ENCODE results near the gene CCDC85C. TPM values are rescaled to one million over a fixed set of nuclear protein-coding genes. Genes with fewer than 3 reads are reported as not detected.

Gene CCDC85C
- total RNA-seq, 1 experiment from 2014 or later, result 35.8 TPM

- TF ChIP-seq ARID4B (CRISPR knock-in tag; IDR thresholded peaks at IDR 0.05; ENCODE audit: borderline replicate concordance), result no peak
- TF ChIP-seq SMAD4 (CRISPR knock-in tag; IDR thresholded peaks at IDR 0.05), result no peak
- TF ChIP-seq NR3C1 (CRISPR knock-in tag; conservative IDR thresholded peaks at IDR 0.05; ENCODE audit: low read depth), result no peak
- no peak for TF ChIP-seq RORB (CRISPR knock-in tag; IDR thresholded peaks at IDR 0.05)
Observed at GRCh38 chr14:99450266-99450665, 153.7 kb downstream of the CCDC85C start (continued).

Other genes starting within 250 kb of the CCDC85C start
- 46.9 to 53.1 TPM (median 49.3 TPM) in 3 replicates for gene SETD3, start 123.3 kb downstream of the CCDC85C start, total RNA-seq (2021)
- 70.1 to 84.7 TPM (median 70.3 TPM) in 3 replicates for gene CCNK, start 122.8 kb downstream of the CCDC85C start, total RNA-seq (2021)
- gene HHIPL1, start 40.9 kb upstream of the CCDC85C start, total RNA-seq (2021), result 1.2 to 2.0 TPM (median 1.5 TPM) in 3 replicates
- 0.57 to 0.77 TPM (median 0.73 TPM) in 3 replicates for gene CYP46A1, start 80.1 kb upstream of the CCDC85C start, total RNA-seq (2021)
- 10.9 to 16.1 TPM (median 11.4 TPM) in 3 replicates for gene EML1, start 189.2 kb upstream of the CCDC85C start, total RNA-seq (2021)